ENCODE results near the gene DDX1. TPM values are rescaled to one million over a fixed set of nuclear protein-coding genes. Genes with fewer than 3 reads are reported as not detected.

Gene DDX1
- total and polyA plus RNA-seq, 2 donors (not counting 1 experiment from before 2014, with no cell fraction given) = 13.2 to 52.6 TPM

- Histone ChIP-seq H3K79me2 (ENCODE audit: control insufficient read depth, insufficient read depth, low read length) (no peaks in the 10 kb centered on the region), H3K4me2 (replicated peaks; ENCODE audit: low read depth, low read length, poor library complexity, severe bottlenecking) (no peak overlapping the region), H3K27ac (ENCODE audit: low read length in 2 of 2) (no peak overlapping the region), H3K27me3 (replicated peaks in 1 of 4; ENCODE audit: control extremely low read depth in 1 of 4, control insufficient read depth in 3 of 4, insufficient read depth in 4 of 4, low read length in 3 of 4) (no peaks in the 10 kb centered on the region), H3K9ac (ENCODE audit: low read length) (no peak overlapping the region), H3K9me3 (ENCODE audit: control extremely low read depth in 1 of 3, control insufficient read depth in 2 of 3, insufficient read depth in 1 of 3, low read length in 2 of 3) (no peaks in the 10 kb centered on the region), H3K4me3 (ENCODE audit: control extremely low read depth in 1 of 5, extremely low read depth in 1 of 5, insufficient read depth in 1 of 5, low read depth in 2 of 5, low read length in 4 of 5) (no peak overlapping the region), H3K36me3 (replicated peaks in 1 of 2; ENCODE audit: control extremely low read depth in 1 of 2, control insufficient read depth in 1 of 2, extremely low read depth in 1 of 2, insufficient read depth in 2 of 2, low read length in 1 of 2) (peaks cover 34 to 69% of the 10 kb centered on the region in 2 experiments), H4K20me1 (ENCODE audit: control insufficient read depth, insufficient read depth, low read length, poor library complexity, severe bottlenecking) (no peaks in the 10 kb centered on the region), H2AFZ (ENCODE audit: insufficient read depth, low read depth, low read length, poor library complexity, severe bottlenecking) (no peak overlapping the region), H3K4me1 (ENCODE audit: control insufficient read depth in 2 of 2, insufficient read depth in 2 of 2, low read length in 2 of 2) (no peaks in the 10 kb centered on the region)
- WGBS (ENCODE audit: insufficient coverage) = no CpG with 5 or more reads among the region's 4 CpGs
- Mint-ChIP-seq H3K27me3 (no peaks in the 10 kb centered on the region), H3K4me1 (no peaks in the 10 kb centered on the region), H3K27ac (peak overlapping the region; percentile 37), H3K9me3 (ENCODE audit: insufficient read depth) (no peaks in the 10 kb centered on the region), H3K4me3 (no peak overlapping the region)
- intact Hi-C loops (cut with micrococcal nuclease) = no loop called here
- CTCF ChIA-PET = interaction anchor here (1.9 kb wide), 1 partner anchor 12 kb away, joined by 4 read pairs; no protein-coding TSS in a partner anchor
- TF ChIP-seq CTCF (IDR thresholded peaks at IDR 0.05) (no peak), EZH2 (IDR thresholded peaks at IDR 0.05; ENCODE audit: borderline replicate concordance, insufficient read depth, low read depth, low read length, poor library complexity, severe bottlenecking) (no peak)
- no peak for DNase-seq
- POLR2A ChIA-PET = no interaction called here
- no peak for ATAC-seq (ENCODE audit: low read depth)
These were observed 38.7 kb downstream of the DDX1 start for GRCh38 chr2:15630121-15630977.
